ENCODE measurements around the gene NTRK3.

DNA sequence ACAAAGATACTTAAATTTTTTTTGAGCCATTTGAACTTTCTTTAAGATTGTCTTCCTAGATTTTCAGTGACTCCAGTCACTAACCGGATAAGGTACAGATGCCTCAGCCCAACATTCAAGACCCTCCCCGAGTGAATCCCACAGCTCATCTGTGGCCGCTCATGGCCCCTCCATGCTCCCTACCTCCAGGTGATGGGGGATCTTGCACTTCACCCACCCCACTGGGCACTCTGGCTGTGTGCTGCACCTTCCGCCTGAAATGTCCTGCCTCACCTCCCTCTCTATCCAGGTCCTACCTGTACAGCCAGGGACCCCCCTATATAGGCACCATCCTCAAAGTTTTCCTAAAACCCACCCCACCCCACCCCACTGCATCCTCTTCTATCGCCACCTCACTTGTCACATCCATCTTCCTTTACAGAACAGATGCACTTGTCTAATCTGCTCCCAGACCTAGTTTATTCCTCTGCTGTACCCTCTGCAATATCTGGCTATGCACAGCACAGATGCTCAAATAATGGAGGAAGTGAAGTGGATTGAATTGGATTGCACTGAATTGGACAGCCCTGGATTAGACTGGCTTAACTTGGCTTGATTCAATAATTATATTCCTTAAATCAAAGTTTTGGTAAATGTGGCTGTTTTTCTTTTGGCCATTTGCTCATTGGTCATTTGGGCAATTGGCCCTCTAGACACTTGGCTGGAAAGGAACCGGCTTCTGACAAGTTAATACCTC, 24.5 kb downstream of the NTRK3 start:
- TF ChIP-seq, protein P1, sequence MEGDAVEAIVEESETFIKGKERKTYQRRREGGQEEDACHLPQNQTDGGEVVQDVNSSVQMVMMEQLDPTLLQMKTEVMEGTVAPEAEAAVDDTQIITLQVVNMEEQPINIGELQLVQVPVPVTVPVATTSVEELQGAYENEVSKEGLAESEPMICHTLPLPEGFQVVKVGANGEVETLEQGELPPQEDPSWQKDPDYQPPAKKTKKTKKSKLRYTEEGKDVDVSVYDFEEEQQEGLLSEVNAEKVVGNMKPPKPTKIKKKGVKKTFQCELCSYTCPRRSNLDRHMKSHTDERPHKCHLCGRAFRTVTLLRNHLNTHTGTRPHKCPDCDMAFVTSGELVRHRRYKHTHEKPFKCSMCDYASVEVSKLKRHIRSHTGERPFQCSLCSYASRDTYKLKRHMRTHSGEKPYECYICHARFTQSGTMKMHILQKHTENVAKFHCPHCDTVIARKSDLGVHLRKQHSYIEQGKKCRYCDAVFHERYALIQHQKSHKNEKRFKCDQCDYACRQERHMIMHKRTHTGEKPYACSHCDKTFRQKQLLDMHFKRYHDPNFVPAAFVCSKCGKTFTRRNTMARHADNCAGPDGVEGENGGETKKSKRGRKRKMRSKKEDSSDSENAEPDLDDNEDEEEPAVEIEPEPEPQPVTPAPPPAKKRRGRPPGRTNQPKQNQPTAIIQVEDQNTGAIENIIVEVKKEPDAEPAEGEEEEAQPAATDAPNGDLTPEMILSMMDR (conservative IDR thresholded peaks at IDR 0.05; ENCODE audit: low read depth, low read length), result no peak
- no peak for TF ChIP-seq EZH2 (IDR thresholded peaks at IDR 0.05; ENCODE audit: low read length, unreplicated experiment)

Measured in PC-3 (cell line).